RKO (cell line): Measurements from ENCODE around the gene KRTAP4-11.

Experiments used
- DNase-seq: peaks from one replicate; pipeline ENCODE4 v3.0.0-alpha.2; 2016; ENCODE audit warnings: low spot score

The KRTAP4-11 gene

GRCh38 chr17:41084100-41084856 lies 33.9 kb downstream of the KRTAP4-11 start, which contains the start of gene KRTAP4-7:
Gene KRTAP4-7 (plus strand): TSS chr17:41084150. CDS start chr17:41084207, 57 bp downstream.
- DNase-seq = peak; percentile 30

- peak; percentile 85 for DNase-seq
These were observed 34.7 kb downstream of the KRTAP4-11 start for GRCh38 chr17:41083427-41083826.

- DNase-seq = peak; percentile 52
These were observed 35.5 kb downstream of the KRTAP4-11 start for GRCh38 chr17:41082626-41083025.

GRCh38 chr17:41076788-41077187 lies 41.4 kb downstream of the KRTAP4-11 start:
- DNase-seq = no peak

GRCh38 chr17:41073676-41074075 lies 44.5 kb downstream of the KRTAP4-11 start:
- no peak for DNase-seq

GRCh38 chr17:41071606-41072360 lies 46.4 kb downstream of the KRTAP4-11 start:
- no peak for DNase-seq

- no peak for DNase-seq
These were observed 49.1 kb downstream of the KRTAP4-11 start for GRCh38 chr17:41069031-41069430.

- DNase-seq = no peak
These were observed 50.9 kb downstream of the KRTAP4-11 start for GRCh38 chr17:41067281-41067680.
